AG04449 (cell line): ENCODE results near the gene KAZN.

Experiments
- CTCF ChIA-PET: fragments of 350-600 bp; formaldehyde crosslinking; extraction: SDS; loops from one replicate; lab custom pipeline; 2021; ENCODE audit warnings: antibody characterized with exemption; lab: Yijun Ruan, JAX
- POLR2A ChIA-PET: fragments of 400-600, 350-600 bp; formaldehyde crosslinking; extraction: SDS; loops from one replicate; lab custom pipeline; 2020; ENCODE audit warnings: antibody characterized with exemption, inconsistent platforms; lab: Yijun Ruan, JAX
- DNase-seq: peaks from one replicate; pipeline ENCODE4 v3.0.0-alpha.2; 2010; ENCODE audit warnings: low read depth, low spot score
- H3K4me3 ChIP-seq: 2 replicates; pipeline ENCODE4 v1.5.1; 2011; ENCODE audit warnings: low read depth, mild to moderate bottlenecking, control low read depth, low read length
- TF ChIP-seq, protein P1 (sequence below): IDR thresholded peaks from one replicate; pipeline ENCODE4 v1.5.1; 2011; ENCODE audit warnings: mild to moderate bottlenecking, moderate library complexity, low read length, control low read depth, inconsistent platforms; ENCODE audit not compliant: insufficient read depth; ENCODE audit errors: missing control alignments

Gene KAZN

GRCh38 chr1:14869187-14869586 lies 270.7 kb downstream of the KAZN start:
- CTCF ChIA-PET, result no interaction called here
- DNase-seq, result no peak
- no peak overlapping the region for H3K4me3 ChIP-seq
- POLR2A ChIA-PET, result no interaction called here
- TF ChIP-seq, protein P1, sequence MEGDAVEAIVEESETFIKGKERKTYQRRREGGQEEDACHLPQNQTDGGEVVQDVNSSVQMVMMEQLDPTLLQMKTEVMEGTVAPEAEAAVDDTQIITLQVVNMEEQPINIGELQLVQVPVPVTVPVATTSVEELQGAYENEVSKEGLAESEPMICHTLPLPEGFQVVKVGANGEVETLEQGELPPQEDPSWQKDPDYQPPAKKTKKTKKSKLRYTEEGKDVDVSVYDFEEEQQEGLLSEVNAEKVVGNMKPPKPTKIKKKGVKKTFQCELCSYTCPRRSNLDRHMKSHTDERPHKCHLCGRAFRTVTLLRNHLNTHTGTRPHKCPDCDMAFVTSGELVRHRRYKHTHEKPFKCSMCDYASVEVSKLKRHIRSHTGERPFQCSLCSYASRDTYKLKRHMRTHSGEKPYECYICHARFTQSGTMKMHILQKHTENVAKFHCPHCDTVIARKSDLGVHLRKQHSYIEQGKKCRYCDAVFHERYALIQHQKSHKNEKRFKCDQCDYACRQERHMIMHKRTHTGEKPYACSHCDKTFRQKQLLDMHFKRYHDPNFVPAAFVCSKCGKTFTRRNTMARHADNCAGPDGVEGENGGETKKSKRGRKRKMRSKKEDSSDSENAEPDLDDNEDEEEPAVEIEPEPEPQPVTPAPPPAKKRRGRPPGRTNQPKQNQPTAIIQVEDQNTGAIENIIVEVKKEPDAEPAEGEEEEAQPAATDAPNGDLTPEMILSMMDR, result no peak

- ChIA-PET POLR2A (no interaction called here), CTCF (no interaction called here)
- no peak overlapping the region for H3K4me3 ChIP-seq
- TF ChIP-seq, protein P1, result no peak
- DNase-seq, result no peak
These were observed 272.9 kb downstream of the KAZN start for GRCh38 chr1:14871218-14871970.

DNA sequence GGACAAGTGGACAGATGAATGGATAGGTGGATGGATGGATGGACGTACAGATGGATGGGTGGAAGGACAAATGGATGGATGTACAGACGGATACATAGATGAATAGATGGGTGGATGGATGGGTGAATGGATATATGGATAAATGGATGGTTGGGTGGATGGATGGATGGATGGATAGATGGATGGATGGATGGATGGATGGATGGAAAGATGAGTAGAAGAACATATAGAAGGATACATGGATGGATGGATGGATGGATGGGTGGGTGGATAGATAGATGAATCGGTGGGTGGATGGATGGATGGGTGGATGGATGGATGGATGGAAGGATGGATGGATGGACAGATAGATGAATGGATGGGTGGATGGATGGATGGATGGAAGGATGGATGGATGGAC lies 274.3 kb downstream of the KAZN start:
- no peak overlapping the region for H3K4me3 ChIP-seq
- DNase-seq, result no peak
- CTCF ChIA-PET, result no interaction called here
- POLR2A ChIA-PET, result no interaction called here
- TF ChIP-seq, protein P1, result no peak

- DNase-seq, result no peak
- ChIA-PET POLR2A (no interaction called here), CTCF (interaction anchor here (0.9 kb wide), 1 partner anchor 160 kb away, joined by 3 read pairs; no protein-coding TSS in a partner anchor)
- no peak overlapping the region for H3K4me3 ChIP-seq
- TF ChIP-seq, protein P1, result no peak
These were observed 275.2 kb downstream of the KAZN start for GRCh38 chr1:14873677-14874076.

DNA sequence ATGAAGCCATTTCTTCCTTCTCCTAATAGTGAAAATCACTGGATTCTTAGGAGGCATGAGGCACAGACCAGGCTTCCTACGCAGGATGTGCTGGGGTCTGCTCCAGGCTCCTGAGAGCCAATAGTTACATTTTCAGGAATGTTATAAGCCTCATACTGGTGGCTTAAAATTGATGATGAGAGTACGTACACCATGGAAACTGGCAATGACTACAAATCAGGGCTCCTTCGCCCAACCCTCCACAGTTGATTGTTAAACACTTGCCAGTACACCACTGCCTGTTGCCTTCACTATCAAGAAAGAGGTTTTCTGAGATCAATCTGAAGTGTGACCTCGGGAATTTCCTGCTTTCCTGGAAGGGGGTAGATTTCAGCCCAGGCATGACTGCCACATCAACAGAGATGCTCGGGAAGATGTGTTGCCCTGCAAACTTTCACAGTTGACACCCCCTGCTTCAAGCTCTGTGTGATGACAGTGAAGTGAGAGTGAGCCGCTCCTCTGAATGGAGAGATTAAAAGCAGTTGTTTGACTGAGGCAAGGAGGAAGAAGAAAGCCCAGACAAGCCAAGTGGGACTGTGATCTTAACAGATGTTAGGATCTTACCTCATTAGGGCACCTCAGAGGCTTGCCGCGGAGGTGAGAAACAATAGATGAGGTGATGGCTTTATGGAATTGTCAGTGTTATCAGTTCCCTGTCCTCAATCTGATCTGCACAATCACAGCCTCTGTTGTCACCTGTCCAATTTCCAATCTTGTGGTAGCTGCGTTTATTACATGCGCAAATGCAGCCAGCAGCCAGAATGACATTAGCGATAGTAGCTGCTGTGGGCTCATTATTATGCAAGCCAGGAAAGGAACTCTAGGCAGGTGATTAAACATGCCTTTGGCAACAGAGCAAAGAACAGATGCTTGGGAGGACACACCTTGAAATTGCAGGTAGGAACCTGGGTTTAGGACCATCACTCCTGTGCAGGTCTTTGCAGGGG lies 277.3 kb downstream of the KAZN start:
- H3K4me3 ChIP-seq, result no peak overlapping the region
- ChIA-PET POLR2A (no interaction called here), CTCF (no interaction called here)
- TF ChIP-seq, protein P1, result no peak
- no peak for DNase-seq

GRCh38 chr1:14876747-14877146 lies 278.3 kb downstream of the KAZN start:
- no peak overlapping the region for H3K4me3 ChIP-seq
- ChIA-PET CTCF (interaction anchor here (1.3 to 2.4 kb wide), 2 partner anchors 38 to 151 kb away, joined by 4 to 6 read pairs; no protein-coding TSS in a partner anchor), POLR2A (no interaction called here)
- DNase-seq, result no peak
- TF ChIP-seq, protein P1, result no peak
